GM12878 (cell line): ENCODE measurements around the gene MTSS2. TPM values are rescaled to one million over a fixed set of nuclear protein-coding genes. Genes with fewer than 3 reads are reported as not detected.

ENCODE experiments used
- ATF7 ChIP-seq: fragments of 450-650 bp; IDR thresholded peaks from 2 replicates; pipeline ENCODE4 v1.6.1; 2016; ENCODE audit warnings: low read depth, mild to moderate bottlenecking
- CHD2 ChIP-seq: IDR thresholded peaks from 2 replicates; pipeline ENCODE4 v1.6.1; 2011; ENCODE audit warnings: low read depth, low read length, improper control_type of control experiment, borderline replicate concordance
- RAD21 ChIP-seq: IDR thresholded peaks from 2 replicates; pipeline ENCODE4 v1.6.1; 2011; ENCODE audit warnings: mild to moderate bottlenecking, low read depth, low read length, moderate library complexity; ENCODE audit not compliant: insufficient read depth
- ZNF274 ChIP-seq: IDR thresholded peaks from one replicate; pipeline ENCODE4 v1.8.0; 2011; ENCODE audit not compliant: insufficient read length, insufficient read depth
- polyA plus RNA-seq, 11 experiments: library from polyadenylated mRNA; depleted of rRNA in 4 of 11; unstranded in 6 of 11; stranded (reverse) in 5 of 11; fragments of >200 nt; fragmentation: Nextera tagmentation in 4 of 11; fragmentation: Illumina TruSeq in 1 of 11; extraction: Ambion mirVana in 4 of 11; extraction: Trizol in 1 of 11; gene quantifications; 1 replicate in 1 of 11; 2 replicates in 10 of 11; pipeline versions ENCODE4 v1.2.1 to v1.2.3, GENCODE V29; 2011 to 2016; ENCODE audit warnings: inconsistent platforms in 2 of 11, missing spikeins in 2 of 11, low read depth in 1 of 11
- total RNA-seq, 4 experiments: library from RNA; depleted of rRNA in 3 of 4; stranded (reverse); fragments of >200 nt in 3 of 4; fragmentation: Illumina TruSeq in 1 of 4; extraction: Trizol in 1 of 4; gene quantifications; 2 replicates each; pipeline versions ENCODE4 v1.2.1 to v1.2.3, GENCODE V29; 2013 to 2021
- TF ChIP-seq, protein P1 (sequence below), 3 experiments: IDR thresholded peaks in 2 of 3; conservative IDR thresholded peaks in 1 of 3; 2 replicates each; pipeline ENCODE4 v1.5.1; 2011; ENCODE audit warnings: low read depth in 3 of 3, low read length in 3 of 3, mild to moderate bottlenecking in 3 of 3, control low read depth in 2 of 3, moderate library complexity in 2 of 3, inconsistent platforms in 1 of 3, mixed read lengths in 1 of 3; ENCODE audit not compliant: control insufficient read depth in 2 of 3, insufficient read depth in 1 of 3; ENCODE audit errors: extremely low read depth in 1 of 3
- TF ChIP-seq, protein P2 (sequence below): IDR thresholded peaks from 2 replicates; pipeline ENCODE4 v1.6.1; 2012; ENCODE audit warnings: low read depth, low read length, improper control_type of control experiment
- TF ChIP-seq, protein P3 (sequence below): fragments of 450-650 bp; IDR thresholded peaks from 2 replicates; pipeline ENCODE4 v1.6.1; 2016; ENCODE audit warnings: mild to moderate bottlenecking
- TF ChIP-seq, protein P4 (sequence below): fragments of 450-650 bp; IDR thresholded peaks from 2 replicates; pipeline ENCODE4 v1.6.1; 2014; ENCODE audit warnings: mild to moderate bottlenecking

MTSS2 gene
- total and polyA plus RNA-seq, 10 of the 15 experiments (the other 5 are each of a cell fraction or from before 2014, with no cell fraction given) = under 0.01 to 0.51 (median 0.14) TPM; not detected in 4

DNA sequence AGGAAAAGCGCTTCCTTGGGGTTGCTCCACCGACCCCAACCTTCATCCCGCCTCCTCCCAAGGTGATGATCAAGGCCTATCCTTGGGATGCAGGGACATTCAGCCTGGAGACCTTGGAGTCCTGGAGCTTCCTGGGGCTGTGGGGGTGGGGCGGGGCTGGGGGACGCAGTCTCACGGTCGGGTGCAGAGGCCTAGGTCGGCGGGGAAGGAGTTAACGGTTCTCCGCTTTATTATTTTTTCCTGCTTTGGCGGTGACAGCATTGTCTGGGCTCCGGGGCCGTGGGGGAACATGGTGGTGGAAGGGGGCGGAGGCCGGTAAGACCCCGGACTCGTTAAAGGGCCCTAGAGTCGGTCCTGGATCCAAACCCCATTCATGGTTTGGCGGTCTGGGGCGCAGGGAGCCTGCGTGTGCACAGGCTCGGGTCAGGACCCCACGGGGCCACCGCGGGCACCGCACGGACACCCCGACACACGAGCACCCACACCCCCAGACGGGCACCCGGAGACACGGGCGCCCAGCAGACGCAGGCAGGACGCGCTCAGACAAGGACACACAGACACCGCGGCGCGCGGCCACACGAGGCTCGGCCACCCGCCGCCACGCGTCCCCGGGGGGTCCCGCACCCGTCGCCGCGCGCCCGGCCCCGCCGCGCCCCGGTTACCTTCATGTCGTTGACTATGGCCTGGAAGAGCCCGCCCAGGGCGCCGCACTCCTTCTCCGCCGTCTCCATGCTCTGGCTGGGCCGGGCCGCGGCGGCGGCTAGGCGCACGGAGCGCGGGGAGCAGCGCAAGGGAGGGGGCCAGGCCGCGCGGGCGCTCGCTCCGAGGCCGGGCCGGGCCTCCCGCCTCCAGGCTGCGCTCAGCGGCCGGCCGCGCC, 554 bp downstream of the MTSS2 start (continued):
- TF ChIP-seq, protein P1, sequence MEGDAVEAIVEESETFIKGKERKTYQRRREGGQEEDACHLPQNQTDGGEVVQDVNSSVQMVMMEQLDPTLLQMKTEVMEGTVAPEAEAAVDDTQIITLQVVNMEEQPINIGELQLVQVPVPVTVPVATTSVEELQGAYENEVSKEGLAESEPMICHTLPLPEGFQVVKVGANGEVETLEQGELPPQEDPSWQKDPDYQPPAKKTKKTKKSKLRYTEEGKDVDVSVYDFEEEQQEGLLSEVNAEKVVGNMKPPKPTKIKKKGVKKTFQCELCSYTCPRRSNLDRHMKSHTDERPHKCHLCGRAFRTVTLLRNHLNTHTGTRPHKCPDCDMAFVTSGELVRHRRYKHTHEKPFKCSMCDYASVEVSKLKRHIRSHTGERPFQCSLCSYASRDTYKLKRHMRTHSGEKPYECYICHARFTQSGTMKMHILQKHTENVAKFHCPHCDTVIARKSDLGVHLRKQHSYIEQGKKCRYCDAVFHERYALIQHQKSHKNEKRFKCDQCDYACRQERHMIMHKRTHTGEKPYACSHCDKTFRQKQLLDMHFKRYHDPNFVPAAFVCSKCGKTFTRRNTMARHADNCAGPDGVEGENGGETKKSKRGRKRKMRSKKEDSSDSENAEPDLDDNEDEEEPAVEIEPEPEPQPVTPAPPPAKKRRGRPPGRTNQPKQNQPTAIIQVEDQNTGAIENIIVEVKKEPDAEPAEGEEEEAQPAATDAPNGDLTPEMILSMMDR (IDR thresholded peaks at IDR 0.05 in 2 of 3, conservative IDR thresholded peaks at IDR 0.05 in 1 of 3; ENCODE audit: control insufficient read depth in 2 of 3, extremely low read depth in 1 of 3, insufficient read depth in 1 of 3, low read depth in 3 of 3, low read length in 3 of 3) = no peak
- TF ChIP-seq CHD2 = no peak
- TF ChIP-seq, protein P2, sequence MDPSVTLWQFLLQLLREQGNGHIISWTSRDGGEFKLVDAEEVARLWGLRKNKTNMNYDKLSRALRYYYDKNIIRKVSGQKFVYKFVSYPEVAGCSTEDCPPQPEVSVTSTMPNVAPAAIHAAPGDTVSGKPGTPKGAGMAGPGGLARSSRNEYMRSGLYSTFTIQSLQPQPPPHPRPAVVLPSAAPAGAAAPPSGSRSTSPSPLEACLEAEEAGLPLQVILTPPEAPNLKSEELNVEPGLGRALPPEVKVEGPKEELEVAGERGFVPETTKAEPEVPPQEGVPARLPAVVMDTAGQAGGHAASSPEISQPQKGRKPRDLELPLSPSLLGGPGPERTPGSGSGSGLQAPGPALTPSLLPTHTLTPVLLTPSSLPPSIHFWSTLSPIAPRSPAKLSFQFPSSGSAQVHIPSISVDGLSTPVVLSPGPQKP = no peak
- TF ChIP-seq, protein P3, sequence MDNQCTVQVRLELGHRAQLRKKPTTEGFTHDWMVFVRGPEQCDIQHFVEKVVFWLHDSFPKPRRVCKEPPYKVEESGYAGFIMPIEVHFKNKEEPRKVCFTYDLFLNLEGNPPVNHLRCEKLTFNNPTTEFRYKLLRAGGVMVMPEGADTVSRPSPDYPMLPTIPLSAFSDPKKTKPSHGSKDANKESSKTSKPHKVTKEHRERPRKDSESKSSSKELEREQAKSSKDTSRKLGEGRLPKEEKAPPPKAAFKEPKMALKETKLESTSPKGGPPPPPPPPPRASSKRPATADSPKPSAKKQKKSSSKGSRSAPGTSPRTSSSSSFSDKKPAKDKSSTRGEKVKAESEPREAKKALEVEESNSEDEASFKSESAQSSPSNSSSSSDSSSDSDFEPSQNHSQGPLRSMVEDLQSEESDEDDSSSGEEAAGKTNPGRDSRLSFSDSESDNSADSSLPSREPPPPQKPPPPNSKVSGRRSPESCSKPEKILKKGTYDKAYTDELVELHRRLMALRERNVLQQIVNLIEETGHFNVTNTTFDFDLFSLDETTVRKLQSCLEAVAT = no peak
- TF ChIP-seq ZNF274 = no peak
- TF ChIP-seq ATF7 = no peak
- TF ChIP-seq RAD21 = no peak
- TF ChIP-seq, protein P4, sequence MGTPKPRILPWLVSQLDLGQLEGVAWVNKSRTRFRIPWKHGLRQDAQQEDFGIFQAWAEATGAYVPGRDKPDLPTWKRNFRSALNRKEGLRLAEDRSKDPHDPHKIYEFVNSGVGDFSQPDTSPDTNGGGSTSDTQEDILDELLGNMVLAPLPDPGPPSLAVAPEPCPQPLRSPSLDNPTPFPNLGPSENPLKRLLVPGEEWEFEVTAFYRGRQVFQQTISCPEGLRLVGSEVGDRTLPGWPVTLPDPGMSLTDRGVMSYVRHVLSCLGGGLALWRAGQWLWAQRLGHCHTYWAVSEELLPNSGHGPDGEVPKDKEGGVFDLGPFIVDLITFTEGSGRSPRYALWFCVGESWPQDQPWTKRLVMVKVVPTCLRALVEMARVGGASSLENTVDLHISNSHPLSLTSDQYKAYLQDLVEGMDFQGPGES = no peak
